Measurements from ENCODE around the gene RCC2. TPM values are rescaled to one million over a fixed set of nuclear protein-coding genes. Genes with fewer than 3 reads are reported as not detected.

The RCC2 gene
- total and polyA plus RNA-seq, 2 donors (not counting 1 experiment from before 2014, with no cell fraction given), result 21.5 to 23.6 TPM

GRCh38 chr1:17381161-17381560 lies 58.3 kb downstream of the RCC2 start:
- no peak overlapping the region for H3K4me2 ChIP-seq (ENCODE audit: extremely low read depth, insufficient read depth, low read length)
- no peaks in the 10 kb centered on the region for H3K79me2 ChIP-seq (ENCODE audit: control insufficient read depth, insufficient read depth, low read length)
- H3K4me1 ChIP-seq (ENCODE audit: control insufficient read depth, extremely low read depth, insufficient read depth, low read length), result no peaks in the 10 kb centered on the region
- no peak overlapping the region for H3K4me3 ChIP-seq (replicated peaks in 1 of 4; ENCODE audit: control extremely low read depth in 1 of 4, insufficient read depth in 1 of 4, low read depth in 3 of 4, low read length in 4 of 4)
- H4K20me1 ChIP-seq (ENCODE audit: control insufficient read depth, extremely low read depth, insufficient read depth, low read length), result no peaks in the 10 kb centered on the region
- TF ChIP-seq EZH2 (IDR thresholded peaks at IDR 0.05; ENCODE audit: low read length, missing control alignments) (no peak), CTCF (conservative IDR thresholded peaks at IDR 0.05 in 1 of 2, IDR thresholded peaks at IDR 0.05 in 1 of 2; ENCODE audit: low read depth in 1 of 2, low read length in 2 of 2) (no peak)
- no peaks in the 10 kb centered on the region for H3K36me3 ChIP-seq (ENCODE audit: control insufficient read depth, insufficient read depth, low read length)
- H3K27me3 ChIP-seq (ENCODE audit: control insufficient read depth, insufficient read depth, low read length), result peaks cover 8% of the 10 kb centered on the region
- H3K9me3 ChIP-seq (ENCODE audit: control insufficient read depth, insufficient read depth, low read depth, low read length), result no peaks in the 10 kb centered on the region
- H3K27ac ChIP-seq (ENCODE audit: insufficient read depth, low read length), result no peak overlapping the region
- H3K9ac ChIP-seq (ENCODE audit: insufficient read depth, low read length), result no peak overlapping the region
- no peak overlapping the region for H2AFZ ChIP-seq (ENCODE audit: low read length)
- DNase-seq (ENCODE audit: low read depth in 2 of 2), result no peak

GRCh38 chr1:17377325-17377953 lies 62.0 kb downstream of the RCC2 start:
- DNase-seq (ENCODE audit: low read depth in 2 of 2), result no peak
- H3K36me3 ChIP-seq (ENCODE audit: control insufficient read depth, insufficient read depth, low read length), result no peaks in the 10 kb centered on the region
- H3K9ac ChIP-seq (ENCODE audit: insufficient read depth, low read length), result no peak overlapping the region
- no peaks in the 10 kb centered on the region for H3K79me2 ChIP-seq (ENCODE audit: control insufficient read depth, insufficient read depth, low read length)
- no peaks in the 10 kb centered on the region for H4K20me1 ChIP-seq (ENCODE audit: control insufficient read depth, extremely low read depth, insufficient read depth, low read length)
- no peak overlapping the region for H3K27ac ChIP-seq (ENCODE audit: insufficient read depth, low read length)
- H3K4me3 ChIP-seq (replicated peaks in 1 of 4; ENCODE audit: control extremely low read depth in 1 of 4, insufficient read depth in 1 of 4, low read depth in 3 of 4, low read length in 4 of 4), result no peak overlapping the region
- peaks cover 5% of the 10 kb centered on the region for H3K27me3 ChIP-seq (ENCODE audit: control insufficient read depth, insufficient read depth, low read length)
- TF ChIP-seq CTCF (conservative IDR thresholded peaks at IDR 0.05 in 1 of 2, IDR thresholded peaks at IDR 0.05 in 1 of 2; ENCODE audit: low read depth in 1 of 2, low read length in 2 of 2), result no peak
- no peak for TF ChIP-seq EZH2 (IDR thresholded peaks at IDR 0.05; ENCODE audit: low read length, missing control alignments)
- no peak overlapping the region for H2AFZ ChIP-seq (ENCODE audit: low read length)
- no peaks in the 10 kb centered on the region for H3K9me3 ChIP-seq (ENCODE audit: control insufficient read depth, insufficient read depth, low read depth, low read length)
- no peak overlapping the region for H3K4me2 ChIP-seq (ENCODE audit: extremely low read depth, insufficient read depth, low read length)
- H3K4me1 ChIP-seq (ENCODE audit: control insufficient read depth, extremely low read depth, insufficient read depth, low read length), result no peaks in the 10 kb centered on the region

GRCh38 chr1:17375651-17376050 lies 63.8 kb downstream of the RCC2 start:
- H3K27me3 ChIP-seq (ENCODE audit: control insufficient read depth, insufficient read depth, low read length), result peaks cover 6% of the 10 kb centered on the region
- no peak overlapping the region for H3K4me3 ChIP-seq (replicated peaks in 1 of 4; ENCODE audit: control extremely low read depth in 1 of 4, insufficient read depth in 1 of 4, low read depth in 3 of 4, low read length in 4 of 4)
- H3K9me3 ChIP-seq (ENCODE audit: control insufficient read depth, insufficient read depth, low read depth, low read length), result no peaks in the 10 kb centered on the region
- no peak overlapping the region for H3K9ac ChIP-seq (ENCODE audit: insufficient read depth, low read length)
- no peak for TF ChIP-seq CTCF (conservative IDR thresholded peaks at IDR 0.05 in 1 of 2, IDR thresholded peaks at IDR 0.05 in 1 of 2; ENCODE audit: low read depth in 1 of 2, low read length in 2 of 2)
- TF ChIP-seq EZH2 (IDR thresholded peaks at IDR 0.05; ENCODE audit: low read length, missing control alignments), result no peak
- no peak overlapping the region for H2AFZ ChIP-seq (ENCODE audit: low read length)
- H3K4me1 ChIP-seq (ENCODE audit: control insufficient read depth, extremely low read depth, insufficient read depth, low read length), result no peaks in the 10 kb centered on the region
- H3K79me2 ChIP-seq (ENCODE audit: control insufficient read depth, insufficient read depth, low read length), result no peaks in the 10 kb centered on the region
- no peaks in the 10 kb centered on the region for H3K36me3 ChIP-seq (ENCODE audit: control insufficient read depth, insufficient read depth, low read length)
- H4K20me1 ChIP-seq (ENCODE audit: control insufficient read depth, extremely low read depth, insufficient read depth, low read length), result no peaks in the 10 kb centered on the region
- DNase-seq (ENCODE audit: low read depth in 2 of 2), result no peak
- H3K27ac ChIP-seq (ENCODE audit: insufficient read depth, low read length), result no peak overlapping the region
- no peak overlapping the region for H3K4me2 ChIP-seq (ENCODE audit: extremely low read depth, insufficient read depth, low read length)
